ENCODE measurements around the gene UBAP1L.
"Not testable (repeated sequence)": the region's sequence is repeated elsewhere in the genome, so short reads cannot be mapped to it uniquely, and the experiment has no call there.

Gene UBAP1L

DNA sequence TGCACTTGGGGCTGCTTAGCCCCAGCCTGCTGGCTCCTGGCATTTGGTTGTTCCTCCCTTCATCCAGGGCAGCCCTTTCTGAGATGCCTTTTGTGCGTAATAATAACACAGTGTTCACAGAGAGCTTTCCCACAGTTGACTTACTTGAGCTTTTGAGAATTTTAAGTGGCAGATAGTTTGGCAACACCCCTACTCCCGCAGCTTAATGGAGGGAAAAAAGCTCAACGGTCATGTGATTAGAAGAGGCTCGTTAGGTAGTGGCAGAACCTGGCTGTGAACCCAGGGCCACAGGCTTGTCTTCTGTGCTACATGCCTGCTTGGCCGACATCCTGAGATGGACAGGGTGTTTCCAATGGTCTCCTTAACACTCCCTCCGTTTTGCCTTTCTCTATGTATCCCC lies 33.7 kb downstream of the UBAP1L start:
- Histone ChIP-seq H3K4me1 (ENCODE audit: control extremely low read depth in 1 of 4, control insufficient read depth in 4 of 4, insufficient read depth in 4 of 4, low read length in 3 of 4) (peaks cover 0 to 32% (median 27%) of the 10 kb centered on the region in 4 experiments), H3K27me3 (replicated peaks in 2 of 5; ENCODE audit: control insufficient read depth in 4 of 5, insufficient read depth in 5 of 5, low read length in 4 of 5) (peaks cover 0 to 8% (median 0%) of the 10 kb centered on the region in 5 experiments), H3K4me3 (ENCODE audit: control insufficient read depth in 1 of 7, extremely low read depth in 1 of 7, insufficient read depth in 4 of 7, low read depth in 2 of 7, low read length in 6 of 7) (no peak overlapping the region), H3K27ac (ENCODE audit: insufficient read depth in 1 of 2, low read depth in 1 of 2, low read length in 2 of 2, poor library complexity in 1 of 2, severe bottlenecking in 2 of 2) (no peak overlapping the region), H3K9me3 (ENCODE audit: control extremely low read depth in 1 of 5, control insufficient read depth in 4 of 5, insufficient read depth in 2 of 5, low read depth in 1 of 5, low read length in 4 of 5) (no peaks in the 10 kb centered on the region), H3K36me3 (ENCODE audit: control insufficient read depth in 4 of 4, insufficient read depth in 4 of 4, low read length in 3 of 4) (no peaks in the 10 kb centered on the region)
- 86% methylated on average over 5 of the region's 6 CpGs for WGBS (ENCODE audit: insufficient coverage)
- DNase-seq = no peak
- ChIA-PET POLR2A (interaction anchor here (0.6 kb wide), 1 partner anchor 223 kb away, joined by 3 read pairs; the partner anchor contains the start of gene RNU5B-1), CTCF (interaction anchor here (3.0 to 17.2 kb wide), 3 partner anchors 14 to 47 kb away, joined by 11 to 282 read pairs (median 37); partner anchors contain the start of gene RASL12)

DNA sequence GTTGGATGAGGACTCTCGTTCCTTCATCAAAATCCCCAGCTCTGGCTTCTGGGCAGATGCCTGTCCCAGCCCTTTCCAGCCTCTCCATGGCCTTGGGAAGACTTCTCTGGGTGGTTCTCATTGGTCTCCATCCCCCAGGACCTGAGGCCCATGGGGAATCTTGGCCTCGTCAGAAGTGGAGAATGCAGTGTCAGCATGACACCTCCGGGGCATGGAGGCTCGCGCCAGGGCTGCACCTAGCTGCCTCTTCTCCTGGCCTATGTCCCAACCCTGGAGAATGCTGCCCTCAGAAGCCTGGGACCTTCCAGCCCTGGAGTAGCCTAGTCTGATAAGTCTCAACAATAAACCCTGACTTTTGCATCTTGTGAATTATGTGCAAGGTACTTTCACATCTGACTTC lies 35.4 kb downstream of the UBAP1L start:
- no peak overlapping the region for H3K27ac ChIP-seq (ENCODE audit: insufficient read depth in 1 of 2, low read depth in 1 of 2, low read length in 2 of 2, poor library complexity in 1 of 2, severe bottlenecking in 2 of 2)
- no peaks in the 10 kb centered on the region for H3K36me3 ChIP-seq (ENCODE audit: control insufficient read depth in 4 of 4, insufficient read depth in 4 of 4, low read length in 3 of 4)
- H3K27me3 ChIP-seq (replicated peaks in 2 of 5; ENCODE audit: control insufficient read depth in 4 of 5, insufficient read depth in 5 of 5, low read length in 4 of 5) = peaks cover 0 to 5% (median 0%) of the 10 kb centered on the region in 5 experiments
- H3K4me3 ChIP-seq (ENCODE audit: control insufficient read depth in 1 of 7, extremely low read depth in 1 of 7, insufficient read depth in 4 of 7, low read depth in 2 of 7, low read length in 6 of 7) = no peak overlapping the region
- ChIA-PET CTCF (interaction anchor here (0.9 to 17.2 kb wide), 6 partner anchors 12 to 47 kb away, joined by 3 to 282 read pairs (median 30); partner anchors contain the start of gene RASL12), POLR2A (no interaction called here)
- 98% methylated on average over 5 of the region's 5 CpGs for WGBS (ENCODE audit: insufficient coverage)
- DNase-seq = no peak
- peaks cover 0 to 34% (median 29%) of the 10 kb centered on the region in 4 experiments for H3K4me1 ChIP-seq (ENCODE audit: control extremely low read depth in 1 of 4, control insufficient read depth in 4 of 4, insufficient read depth in 4 of 4, low read length in 3 of 4)
- no peaks in the 10 kb centered on the region for H3K9me3 ChIP-seq (ENCODE audit: control extremely low read depth in 1 of 5, control insufficient read depth in 4 of 5, insufficient read depth in 2 of 5, low read depth in 1 of 5, low read length in 4 of 5)

DNA sequence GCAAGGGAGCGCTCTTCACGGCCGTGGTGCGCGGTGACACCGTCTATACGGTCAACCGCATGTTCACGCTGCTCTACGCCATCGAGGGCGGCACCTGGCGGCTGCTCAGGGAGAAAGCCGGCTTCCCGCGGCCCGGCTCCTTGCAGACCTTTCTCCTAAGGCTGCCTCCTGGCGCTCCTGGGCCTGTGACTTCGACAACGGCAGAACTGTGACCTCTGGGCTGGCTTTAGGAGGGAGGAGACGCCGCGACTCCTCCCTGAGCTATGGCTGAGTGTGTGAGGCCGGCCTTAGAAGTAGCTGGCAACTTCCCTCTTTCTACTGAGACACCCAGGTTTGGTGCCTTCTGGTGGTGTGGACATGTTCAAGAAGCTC lies 37.0 kb downstream of the UBAP1L start:
- WGBS (ENCODE audit: insufficient coverage) = 19% methylated on average over 18 of the region's 24 CpGs

DNA sequence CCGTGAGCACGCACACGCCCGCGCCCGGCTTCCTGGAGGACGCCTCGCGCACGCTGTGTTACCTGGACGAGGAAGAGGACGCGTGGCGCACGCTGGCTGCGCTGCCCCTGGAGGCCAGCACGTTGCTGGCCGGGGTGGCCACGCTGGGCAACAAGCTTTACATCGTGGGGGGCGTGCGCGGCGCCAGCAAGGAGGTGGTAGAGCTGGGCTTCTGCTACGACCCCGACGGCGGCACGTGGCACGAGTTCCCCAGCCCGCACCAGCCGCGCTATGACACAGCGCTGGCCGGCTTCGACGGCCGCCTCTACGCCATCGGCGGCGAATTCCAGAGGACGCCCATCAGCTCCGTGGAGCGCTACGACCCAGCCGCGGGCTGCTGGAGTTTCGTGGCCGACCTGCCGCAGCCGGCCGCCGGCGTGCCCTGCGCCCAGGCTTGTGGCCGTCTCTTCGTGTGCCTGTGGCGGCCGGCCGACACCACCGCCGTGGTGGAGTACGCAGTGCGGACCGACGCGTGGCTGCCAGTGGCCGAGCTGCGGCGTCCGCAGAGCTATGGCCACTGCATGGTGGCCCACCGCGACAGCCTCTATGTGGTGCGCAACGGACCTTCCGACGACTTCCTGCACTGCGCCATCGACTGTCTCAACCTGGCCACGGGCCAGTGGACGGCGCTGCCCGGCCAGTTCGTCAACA lies 37.6 kb downstream of the UBAP1L start:
- H3K27ac ChIP-seq (ENCODE audit: insufficient read depth in 1 of 2, low read depth in 1 of 2, low read length in 2 of 2, poor library complexity in 1 of 2, severe bottlenecking in 2 of 2) = no peak overlapping the region
- ChIA-PET POLR2A (interaction anchor here (0.6 kb wide), 1 partner anchor 408 kb away, joined by 5 read pairs; no protein-coding TSS in a partner anchor), CTCF (interaction anchor here (1.0 to 17.2 kb wide), 9 partner anchors 8 to 44 kb away, joined by 3 to 282 read pairs (median 26); partner anchors contain the start of gene RASL12)
- DNase-seq = no peak
- H3K4me1 ChIP-seq (ENCODE audit: control extremely low read depth in 1 of 4, control insufficient read depth in 4 of 4, insufficient read depth in 4 of 4, low read length in 3 of 4) = peaks cover 0 to 29% (median 25%) of the 10 kb centered on the region in 4 experiments
- H3K4me3 ChIP-seq (ENCODE audit: control insufficient read depth in 1 of 7, extremely low read depth in 1 of 7, insufficient read depth in 4 of 7, low read depth in 2 of 7, low read length in 6 of 7) = peak overlapping the region in 1 of 7 experiments; percentile 10
- H3K36me3 ChIP-seq (ENCODE audit: control insufficient read depth in 4 of 4, insufficient read depth in 4 of 4, low read length in 3 of 4) = no peaks in the 10 kb centered on the region
- 67% methylated on average over 82 of the region's 85 CpGs for WGBS (ENCODE audit: insufficient coverage)
- peaks cover 0 to 4% (median 0%) of the 10 kb centered on the region in 5 experiments for H3K27me3 ChIP-seq (replicated peaks in 2 of 5; ENCODE audit: control insufficient read depth in 4 of 5, insufficient read depth in 5 of 5, low read length in 4 of 5)
- no peaks in the 10 kb centered on the region for H3K9me3 ChIP-seq (ENCODE audit: control extremely low read depth in 1 of 5, control insufficient read depth in 4 of 5, insufficient read depth in 2 of 5, low read depth in 1 of 5, low read length in 4 of 5)

More for the DNA sequence above, 37.0 kb downstream of the UBAP1L start:
- ChIA-PET CTCF (interaction anchor here (0.6 to 17.2 kb wide), 13 partner anchors 9 to 345 kb away, joined by 3 to 282 read pairs (median 5); partner anchors contain the start of gene RASL12), POLR2A (no interaction called here)
- H3K36me3 ChIP-seq (ENCODE audit: control insufficient read depth in 4 of 4, insufficient read depth in 4 of 4, low read length in 3 of 4) = no peaks in the 10 kb centered on the region
- H3K9me3 ChIP-seq (ENCODE audit: control extremely low read depth in 1 of 5, control insufficient read depth in 4 of 5, insufficient read depth in 2 of 5, low read depth in 1 of 5, low read length in 4 of 5) = no peaks in the 10 kb centered on the region
- H3K27me3 ChIP-seq (replicated peaks in 2 of 5; ENCODE audit: control insufficient read depth in 4 of 5, insufficient read depth in 5 of 5, low read length in 4 of 5) = peaks cover 0 to 4% (median 0%) of the 10 kb centered on the region in 5 experiments
- DNase-seq = peak; percentile 74 to 86 (median 85)
- H3K4me3 ChIP-seq (ENCODE audit: control insufficient read depth in 1 of 7, extremely low read depth in 1 of 7, insufficient read depth in 4 of 7, low read depth in 2 of 7, low read length in 6 of 7) = peak overlapping the region in 1 of 7 experiments; percentile 10
- no peak overlapping the region for H3K27ac ChIP-seq (ENCODE audit: insufficient read depth in 1 of 2, low read depth in 1 of 2, low read length in 2 of 2, poor library complexity in 1 of 2, severe bottlenecking in 2 of 2)
- H3K4me1 ChIP-seq (ENCODE audit: control extremely low read depth in 1 of 4, control insufficient read depth in 4 of 4, insufficient read depth in 4 of 4, low read length in 3 of 4) = peaks cover 0 to 33% (median 29%) of the 10 kb centered on the region in 4 experiments

DNA sequence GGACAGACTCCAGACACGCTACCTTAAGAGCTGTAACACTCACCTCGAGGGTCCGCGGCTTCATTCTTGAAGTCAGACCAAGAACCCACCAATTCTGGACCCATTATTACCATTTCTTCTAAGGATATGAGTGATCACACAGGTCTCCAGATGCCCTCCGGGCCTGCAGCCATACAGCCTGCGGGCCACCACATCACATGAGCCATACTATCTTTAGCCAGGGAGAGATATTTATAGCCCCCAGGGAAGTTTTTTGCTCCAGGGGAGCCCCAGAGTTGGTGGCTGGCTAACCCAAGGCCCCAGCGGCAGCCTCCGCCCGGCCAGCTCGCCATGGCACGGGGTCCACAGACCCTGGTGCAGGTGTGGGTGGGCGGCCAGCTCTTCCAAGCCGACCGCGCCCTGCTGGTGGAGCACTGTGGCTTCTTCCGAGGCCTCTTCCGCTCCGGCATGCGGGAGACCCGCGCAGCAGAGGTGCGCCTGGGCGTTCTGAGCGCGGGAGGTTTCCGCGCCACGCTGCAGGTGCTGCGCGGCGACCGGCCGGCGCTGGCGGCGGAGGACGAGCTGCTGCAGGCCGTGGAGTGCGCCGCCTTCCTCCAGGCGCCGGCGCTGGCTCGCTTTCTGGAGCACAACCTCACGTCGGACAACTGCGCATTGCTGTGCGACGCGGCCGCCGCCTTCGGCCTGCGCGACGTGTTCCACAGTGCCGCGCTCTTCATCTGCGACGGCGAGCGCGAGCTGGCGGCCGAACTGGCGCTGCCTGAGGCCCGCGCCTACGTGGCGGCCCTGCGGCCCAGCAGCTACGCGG lies 38.3 kb downstream of the UBAP1L start, which contains the start of gene KBTBD13:
TSS of gene KBTBD13 (plus strand) at position 261 of the 805 bp plus-strand sequence. CDS start at position 331, 70 bp downstream.
- no peaks in the 10 kb centered on the region for H3K9me3 ChIP-seq (ENCODE audit: control extremely low read depth in 1 of 5, control insufficient read depth in 4 of 5, insufficient read depth in 2 of 5, low read depth in 1 of 5, low read length in 4 of 5)

DNA sequence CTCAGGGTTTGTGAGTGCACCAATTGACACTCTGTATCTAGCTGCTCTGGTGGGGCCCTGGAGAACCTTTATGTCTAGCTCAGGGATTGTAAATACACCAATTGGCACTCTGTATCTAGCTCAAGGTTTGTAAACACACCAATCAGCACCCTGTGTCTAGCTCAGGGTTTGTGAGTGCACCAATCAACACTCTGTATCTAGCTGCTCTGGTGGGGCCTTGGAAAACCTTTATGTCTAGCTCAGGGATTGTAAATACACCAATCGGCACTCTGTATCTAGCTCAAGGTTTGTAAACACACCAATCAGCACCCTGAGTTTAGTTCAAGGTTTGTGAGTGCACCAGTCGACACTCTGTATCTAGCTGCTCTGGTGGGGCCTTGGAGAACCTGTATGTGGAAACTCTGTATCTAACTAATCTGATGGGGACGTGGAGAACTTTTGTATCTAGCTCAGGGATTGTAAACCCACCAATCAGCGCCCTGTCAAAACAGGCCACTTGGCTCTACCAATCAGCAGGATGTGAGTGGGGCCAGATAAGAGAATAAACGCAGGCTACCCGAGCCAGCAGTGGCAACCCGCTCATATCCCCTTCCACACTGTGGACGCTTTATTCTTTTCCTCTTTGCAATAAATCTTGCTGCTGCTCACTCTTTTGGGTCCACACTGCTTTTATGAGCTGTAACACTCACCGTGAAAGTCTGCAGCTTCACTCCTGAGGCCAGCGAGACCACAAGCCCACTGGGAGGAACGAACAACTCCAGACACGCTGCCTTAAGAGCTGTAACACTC lies 39.2 kb downstream of the UBAP1L start:
- peaks cover 0 to 28% (median 21%) of the 10 kb centered on the region in 4 experiments for H3K4me1 ChIP-seq (ENCODE audit: control extremely low read depth in 1 of 4, control insufficient read depth in 4 of 4, insufficient read depth in 4 of 4, low read length in 3 of 4)
- peak in 2 of 3 donors; percentile 57 to 68 for DNase-seq
- H3K36me3 ChIP-seq (ENCODE audit: control insufficient read depth in 4 of 4, insufficient read depth in 4 of 4, low read length in 3 of 4); H3K4me3 ChIP-seq (ENCODE audit: control insufficient read depth in 1 of 7, extremely low read depth in 1 of 7, insufficient read depth in 4 of 7, low read depth in 2 of 7, low read length in 6 of 7); H3K27ac ChIP-seq (ENCODE audit: insufficient read depth in 1 of 2, low read depth in 1 of 2, low read length in 2 of 2, poor library complexity in 1 of 2, severe bottlenecking in 2 of 2); H3K27me3 ChIP-seq (replicated peaks in 2 of 5; ENCODE audit: control insufficient read depth in 4 of 5, insufficient read depth in 5 of 5, low read length in 4 of 5); H3K9me3 ChIP-seq (ENCODE audit: control extremely low read depth in 1 of 5, control insufficient read depth in 4 of 5, insufficient read depth in 2 of 5, low read depth in 1 of 5, low read length in 4 of 5): not testable (repeated sequence)
- POLR2A ChIA-PET = interaction anchor here (0.6 kb wide), 2 partner anchors 680 to 1273 kb away, joined by 3 read pairs; no protein-coding TSS in a partner anchor
- CTCF ChIA-PET = interaction anchor here (2.0 to 17.2 kb wide), 6 partner anchors 8 to 43 kb away, joined by 9 to 282 read pairs (median 30); partner anchors contain the start of gene RASL12
- WGBS (ENCODE audit: insufficient coverage) = 11% methylated on average over 10 of the region's 12 CpGs

More for the DNA sequence above, 38.3 kb downstream of the UBAP1L start, which contains the start of gene KBTBD13:
- H3K36me3 ChIP-seq (ENCODE audit: control insufficient read depth in 4 of 4, insufficient read depth in 4 of 4, low read length in 3 of 4) = no peaks in the 10 kb centered on the region
- no peak within 1 kb of the TSS for H3K27ac ChIP-seq (ENCODE audit: insufficient read depth in 1 of 2, low read depth in 1 of 2, low read length in 2 of 2, poor library complexity in 1 of 2, severe bottlenecking in 2 of 2)
- no peak within 1 kb of the TSS for H3K4me3 ChIP-seq (ENCODE audit: control insufficient read depth in 1 of 7, extremely low read depth in 1 of 7, insufficient read depth in 4 of 7, low read depth in 2 of 7, low read length in 6 of 7)
- CTCF ChIA-PET = interaction anchor here (2.0 to 17.2 kb wide), 6 partner anchors 9 to 44 kb away, joined by 9 to 282 read pairs (median 30); partner anchors contain the start of gene RASL12
- H3K4me1 ChIP-seq (ENCODE audit: control extremely low read depth in 1 of 4, control insufficient read depth in 4 of 4, insufficient read depth in 4 of 4, low read length in 3 of 4) = peaks cover 0 to 27% (median 22%) of the 10 kb centered on the region in 4 experiments
- H3K27me3 ChIP-seq (replicated peaks in 2 of 5; ENCODE audit: control insufficient read depth in 4 of 5, insufficient read depth in 5 of 5, low read length in 4 of 5) = peaks cover 0 to 4% (median 0%) of the 10 kb centered on the region in 5 experiments
- POLR2A ChIA-PET = interaction anchor here (0.6 kb wide), 1 partner anchor 409 kb away, joined by 5 read pairs; no protein-coding TSS in a partner anchor
- WGBS (ENCODE audit: insufficient coverage) = 75% methylated on average over 73 of the region's 73 CpGs
- DNase-seq = no peak

All from common myeloid progenitor, CD34-positive (primary cell).